Progenitor cell of endocrine pancreas (in vitro differentiated cells): ENCODE measurements around the gene SPAG16. TPM values are rescaled to one million over a fixed set of nuclear protein-coding genes. Genes with fewer than 3 reads are reported as not detected.

ENCODE experiments used
- DNase-seq: peaks from one replicate; pipeline ENCODE4 v3.0.0; 2021; ENCODE audit warnings: low spot score; ENCODE audit not compliant: unreplicated experiment
- H3K27ac Mint-ChIP-seq: 2 replicates; pipeline ENCODE4 v1.8.0; 2021; ENCODE audit warnings: mild to moderate bottlenecking, moderate library complexity, mixed read lengths
- H3K27me3 Mint-ChIP-seq: 2 replicates; pipeline ENCODE4 v1.8.0; 2021; ENCODE audit warnings: mixed read lengths
- H3K36me3 Mint-ChIP-seq: 2 replicates; pipeline ENCODE4 v1.8.0; 2022; ENCODE audit warnings: mixed read lengths; ENCODE audit not compliant: insufficient read depth
- H3K4me1 Mint-ChIP-seq: 2 replicates; pipeline ENCODE4 v1.8.0; 2021; ENCODE audit warnings: low read depth, mixed read lengths
- H3K4me3 Mint-ChIP-seq: 2 replicates; pipeline ENCODE4 v1.8.0; 2021; ENCODE audit warnings: low read depth, mild to moderate bottlenecking, moderate library complexity, mixed read lengths
- H3K9me3 Mint-ChIP-seq: 2 replicates; pipeline ENCODE4 v1.8.0; 2021; ENCODE audit warnings: low read depth, mixed read lengths
- CTCF ChIP-seq: fragments of 200-600 bp; sonication (generic); IDR thresholded peaks from one replicate; pipeline ENCODE4 v1.5.0; 2021; ENCODE audit warnings: antibody characterized with exemption, mild to moderate bottlenecking; ENCODE audit not compliant: unreplicated experiment
- total RNA-seq: library from RNA; stranded (reverse); gene quantifications from 2 replicates; pipeline ENCODE4 v1.2.1, GENCODE V29; 2021

SPAG16 gene
- total RNA-seq, 1 donor from 2014 or later: 52.8 TPM

GRCh38 chr2:213238753-213239495 lies 45.3 kb upstream of the SPAG16 start:
- Mint-ChIP-seq H3K27me3 (no peaks in the 10 kb centered on the region), H3K4me1 (peaks cover 15% of the 10 kb centered on the region), H3K9me3 (no peaks in the 10 kb centered on the region), H3K27ac (peak overlapping the region; percentile 86), H3K36me3 (no peaks in the 10 kb centered on the region), H3K4me3 (no peak overlapping the region)
- no peak for TF ChIP-seq CTCF
- no peak for DNase-seq

GRCh38 chr2:213241817-213242216 lies 42.4 kb upstream of the SPAG16 start:
- no peak for TF ChIP-seq CTCF
- Mint-ChIP-seq H3K9me3 (no peaks in the 10 kb centered on the region), H3K36me3 (no peaks in the 10 kb centered on the region), H3K27ac (peak overlapping the region; percentile 2), H3K4me1 (peaks cover 15% of the 10 kb centered on the region), H3K27me3 (no peaks in the 10 kb centered on the region), H3K4me3 (no peak overlapping the region)
- no peak for DNase-seq

GRCh38 chr2:213242653-213243052 lies 41.6 kb upstream of the SPAG16 start:
- Mint-ChIP-seq H3K4me3 (no peak overlapping the region), H3K9me3 (no peaks in the 10 kb centered on the region), H3K36me3 (no peaks in the 10 kb centered on the region), H3K27ac (no peak overlapping the region), H3K27me3 (no peaks in the 10 kb centered on the region), H3K4me1 (peaks cover 15% of the 10 kb centered on the region)
- TF ChIP-seq CTCF: no peak
- no peak for DNase-seq

- Mint-ChIP-seq H3K4me3 (no peak overlapping the region), H3K36me3 (no peaks in the 10 kb centered on the region), H3K27ac (no peak overlapping the region), H3K9me3 (no peaks in the 10 kb centered on the region), H3K4me1 (peaks cover 15% of the 10 kb centered on the region), H3K27me3 (no peaks in the 10 kb centered on the region)
- no peak for DNase-seq
- TF ChIP-seq CTCF: no peak
Measured at GRCh38 chr2:213243189-213244044, 40.8 kb upstream of the SPAG16 start.

- Mint-ChIP-seq H3K27ac (no peak overlapping the region), H3K36me3 (no peaks in the 10 kb centered on the region), H3K4me3 (no peak overlapping the region), H3K9me3 (no peaks in the 10 kb centered on the region), H3K4me1 (peaks cover 11% of the 10 kb centered on the region), H3K27me3 (no peaks in the 10 kb centered on the region)
- DNase-seq: peak; percentile 20
- peak; percentile 96 for TF ChIP-seq CTCF
Measured at GRCh38 chr2:213246497-213247281, 37.6 kb upstream of the SPAG16 start.
